ENCODE measurements around the gene TOM1. TPM values are rescaled to one million over a fixed set of nuclear protein-coding genes. Genes with fewer than 3 reads are reported as not detected.

Gene TOM1
- total RNA-seq, 1 donor from 2014 or later, result 120 TPM

GRCh38 chr22:35305525-35306070 lies 5.9 kb downstream of the TOM1 start:
- Histone ChIP-seq H3K36me3 (no peaks in the 10 kb centered on the region), H3K27ac (no peak overlapping the region), H3K27me3 (no peaks in the 10 kb centered on the region), H3K4me1 (peaks cover 63% of the 10 kb centered on the region), H3K9me3 (no peaks in the 10 kb centered on the region), H3K4me3 (no peak overlapping the region)
- DNase-seq (ENCODE audit: extremely low spot score in 2 of 2), result no peak
- TF ChIP-seq CTCF (IDR thresholded peaks at IDR 0.05), result no peak
- TF ChIP-seq POLR2AphosphoS5 (IDR thresholded peaks at IDR 0.05; ENCODE audit: insufficient read depth in 1 of 2, low read depth in 1 of 2), result no peak
- TF ChIP-seq POLR2A (IDR thresholded peaks at IDR 0.05), result no peak
- intact Hi-C loops (cut with DNase I), result no loop called here

GRCh38 chr22:35306350-35306967 lies 6.8 kb downstream of the TOM1 start:
- TF ChIP-seq POLR2AphosphoS5 (IDR thresholded peaks at IDR 0.05; ENCODE audit: insufficient read depth in 1 of 2, low read depth in 1 of 2) (no peak), POLR2A (IDR thresholded peaks at IDR 0.05) (no peak), CTCF (IDR thresholded peaks at IDR 0.05) (no peak)
- peak overlapping the region; percentile 33 for H3K27ac ChIP-seq

DNA sequence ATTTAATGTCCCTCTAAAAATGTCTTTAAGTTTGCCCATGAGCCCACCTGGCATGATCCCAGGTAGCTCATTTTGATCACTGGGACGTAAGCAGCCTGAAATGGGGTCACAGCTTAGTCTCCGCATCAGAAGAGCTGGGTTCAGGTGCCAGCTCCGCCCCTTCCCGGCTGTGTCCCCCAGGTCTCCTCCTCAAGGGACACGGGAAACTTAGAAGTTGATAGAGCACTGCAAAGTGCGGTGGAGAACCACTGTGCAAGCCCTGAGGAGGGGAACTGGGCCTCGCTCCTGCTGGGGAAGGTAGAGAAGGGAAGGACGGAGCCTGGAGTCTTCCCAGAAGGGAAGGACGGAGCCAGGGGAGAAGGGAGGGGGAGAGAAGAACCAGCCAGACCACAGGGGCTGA lies 7.7 kb downstream of the TOM1 start:
- intact Hi-C loops (cut with DNase I), result no loop called here
- no peaks in the 10 kb centered on the region for H3K36me3 ChIP-seq
- DNase-seq (ENCODE audit: extremely low spot score in 2 of 2), result no peak
- no peak for TF ChIP-seq POLR2A (IDR thresholded peaks at IDR 0.05)
- no peak for TF ChIP-seq POLR2AphosphoS5 (IDR thresholded peaks at IDR 0.05; ENCODE audit: insufficient read depth in 1 of 2, low read depth in 1 of 2)
- no peak for TF ChIP-seq CTCF (IDR thresholded peaks at IDR 0.05)
- H3K4me1 ChIP-seq, result peaks cover 63% of the 10 kb centered on the region
- no peaks in the 10 kb centered on the region for H3K27me3 ChIP-seq
- H3K4me3 ChIP-seq, result no peak overlapping the region
- H3K9me3 ChIP-seq, result no peaks in the 10 kb centered on the region
- no peak overlapping the region for H3K27ac ChIP-seq

More at GRCh38 chr22:35306350-35306967, 6.8 kb downstream of the TOM1 start:
- peaks cover 64% of the 10 kb centered on the region for H3K4me1 ChIP-seq
- intact Hi-C loops (cut with DNase I), result no loop called here
- no peak for DNase-seq (ENCODE audit: extremely low spot score in 2 of 2)
- H3K4me3 ChIP-seq, result no peak overlapping the region
- H3K9me3 ChIP-seq, result no peaks in the 10 kb centered on the region
- no peaks in the 10 kb centered on the region for H3K27me3 ChIP-seq
- H3K36me3 ChIP-seq, result no peaks in the 10 kb centered on the region

- no peak for DNase-seq (ENCODE audit: extremely low spot score in 2 of 2)
- no peaks in the 10 kb centered on the region for H3K36me3 ChIP-seq
- intact Hi-C loops (cut with DNase I), result no loop called here
- no peak overlapping the region for H3K27ac ChIP-seq
- H3K4me3 ChIP-seq, result no peak overlapping the region
- no peaks in the 10 kb centered on the region for H3K27me3 ChIP-seq
- no peaks in the 10 kb centered on the region for H3K9me3 ChIP-seq
- peaks cover 63% of the 10 kb centered on the region for H3K4me1 ChIP-seq
- TF ChIP-seq POLR2A (IDR thresholded peaks at IDR 0.05), result no peak
- no peak for TF ChIP-seq POLR2AphosphoS5 (IDR thresholded peaks at IDR 0.05; ENCODE audit: insufficient read depth in 1 of 2, low read depth in 1 of 2)
- TF ChIP-seq CTCF (IDR thresholded peaks at IDR 0.05), result no peak
These were observed 8.2 kb downstream of the TOM1 start for GRCh38 chr22:35307892-35308291.

GRCh38 chr22:35308480-35309021 lies 8.9 kb downstream of the TOM1 start:
- Histone ChIP-seq H3K4me1 (peaks cover 64% of the 10 kb centered on the region), H3K36me3 (no peaks in the 10 kb centered on the region), H3K4me3 (no peak overlapping the region), H3K9me3 (no peaks in the 10 kb centered on the region), H3K27ac (no peak overlapping the region), H3K27me3 (no peaks in the 10 kb centered on the region)
- intact Hi-C loops (cut with DNase I), result no loop called here
- TF ChIP-seq POLR2AphosphoS5 (IDR thresholded peaks at IDR 0.05; ENCODE audit: insufficient read depth in 1 of 2, low read depth in 1 of 2) (no peak), CTCF (IDR thresholded peaks at IDR 0.05) (no peak), POLR2A (IDR thresholded peaks at IDR 0.05) (no peak)
- no peak for DNase-seq (ENCODE audit: extremely low spot score in 2 of 2)
